DND-41 (cell line): Measurements from ENCODE around the gene SLC25A1.

Experiments
- ATAC-seq: fragments of 200-7000 bp; cut with Tn5 transposase; 3 replicates; pipeline ENCODE4 v1.9.1; 2021; ENCODE audit warnings: low read depth; ENCODE audit not compliant: insufficient read depth
- DNase-seq: peaks from one replicate; pipeline ENCODE4 v3.0.0-alpha.2; 2020
- H2AFZ ChIP-seq: 2 replicates; pipeline ENCODE4 v1.6.0; 2012; ENCODE audit warnings: low read depth, low read length
- H3K27ac ChIP-seq: 2 replicates; pipeline ENCODE4 v1.5.1; 2012; ENCODE audit warnings: low read length, inconsistent platforms
- H3K27me3 ChIP-seq: fragments of 200-600 bp; sonication (generic); 2 replicates; pipeline ENCODE4 v1.6.0; 2012; ENCODE audit warnings: low read length, mild to moderate bottlenecking, inconsistent platforms; ENCODE audit not compliant: insufficient read depth, poor library complexity
- H3K36me3 ChIP-seq: 2 replicates; pipeline ENCODE4 v1.5.1; 2012; ENCODE audit warnings: low read length, inconsistent platforms; ENCODE audit not compliant: insufficient read depth
- H3K4me1 ChIP-seq: 2 replicates; pipeline ENCODE4 v1.5.1; 2012; ENCODE audit warnings: mild to moderate bottlenecking, low read length; ENCODE audit not compliant: insufficient read depth
- H3K4me2 ChIP-seq: 2 replicates; pipeline ENCODE4 v1.6.0; 2012; ENCODE audit warnings: mild to moderate bottlenecking, moderate library complexity, low read length, inconsistent platforms; ENCODE audit not compliant: insufficient read depth
- H3K4me3 ChIP-seq, 2 experiments: fragments of 200-600 bp in 1 of 2; shearing (Covaris generic) in 1 of 2; 2 replicates each; pipeline ENCODE4 v1.5.1; 2012 to 2016; ENCODE audit warnings: inconsistent platforms in 2 of 2, low read length in 2 of 2, mild to moderate bottlenecking in 2 of 2, low read depth in 1 of 2, moderate library complexity in 1 of 2
- H3K79me2 ChIP-seq: 2 replicates; pipeline ENCODE4 v1.6.0; 2012; ENCODE audit warnings: low read length, inconsistent platforms; ENCODE audit not compliant: insufficient read depth
- H3K9ac ChIP-seq: 2 replicates; pipeline ENCODE4 v1.6.0; 2012; ENCODE audit warnings: low read depth, mild to moderate bottlenecking, inconsistent platforms, low read length, moderate library complexity
- H3K9me3 ChIP-seq: 2 replicates; pipeline ENCODE4 v1.5.1; 2012; ENCODE audit warnings: low read length, moderate library complexity, mild to moderate bottlenecking, inconsistent platforms; ENCODE audit not compliant: insufficient read depth, severe bottlenecking
- H4K20me1 ChIP-seq: 2 replicates; pipeline ENCODE4 v1.6.0; 2012; ENCODE audit warnings: low read length; ENCODE audit not compliant: insufficient read depth
- EZH2 ChIP-seq: IDR thresholded peaks from 3 replicates; pipeline ENCODE4 v1.6.1; 2012; ENCODE audit warnings: borderline replicate concordance, low read depth, mild to moderate bottlenecking, moderate library complexity, low read length, inconsistent platforms; ENCODE audit not compliant: severe bottlenecking
- TF ChIP-seq, protein P1 (sequence below): IDR thresholded peaks from 2 replicates; pipeline ENCODE4 v1.5.1; 2012; ENCODE audit warnings: borderline replicate concordance, low read length, moderate library complexity, mild to moderate bottlenecking; ENCODE audit not compliant: poor library complexity, severe bottlenecking; ENCODE audit errors: extremely low read depth

The SLC25A1 gene

DNA sequence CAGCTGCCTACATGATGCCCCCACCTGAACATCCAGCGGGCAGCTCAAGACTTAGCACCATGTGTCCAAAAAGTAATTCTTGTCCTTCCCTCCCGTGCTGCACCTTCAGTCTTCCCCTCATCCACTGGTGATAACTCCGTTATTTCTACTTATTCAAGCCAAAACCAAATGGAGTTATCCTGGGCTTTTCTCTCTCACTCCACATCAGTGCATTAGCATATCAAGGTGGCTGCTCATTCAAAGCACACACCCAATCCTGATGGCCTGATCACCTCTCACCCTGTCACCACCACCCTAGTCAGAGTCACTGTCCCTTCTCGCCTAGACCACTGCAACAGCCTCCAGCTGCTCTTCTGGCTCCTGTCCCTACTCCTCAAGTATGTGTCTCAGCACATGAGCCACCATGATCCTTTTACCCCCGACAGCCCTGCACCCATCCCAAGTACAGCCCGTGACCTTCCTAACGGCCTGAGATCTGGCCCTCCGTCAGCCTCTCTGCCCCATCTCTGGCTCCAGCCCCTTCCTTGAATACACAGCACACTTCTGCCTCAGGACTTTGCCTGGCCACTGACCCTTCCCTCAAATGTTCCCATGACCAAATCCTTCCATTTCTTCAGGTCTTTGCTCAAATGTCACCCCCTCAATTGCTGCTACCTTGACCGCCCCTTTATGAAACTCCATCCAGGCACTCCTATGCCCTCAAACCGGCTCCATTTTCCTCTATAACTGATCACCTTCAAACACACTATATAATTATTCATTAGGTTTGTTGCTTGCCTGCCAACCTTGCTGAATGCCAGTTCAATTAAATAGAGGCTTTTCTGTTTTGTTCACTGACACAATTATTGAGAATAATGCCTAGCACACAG lies 19.7 kb upstream of the SLC25A1 start:
- Histone ChIP-seq H3K36me3 (no peaks in the 10 kb centered on the region), H3K27ac (no peak overlapping the region), H3K79me2 (no peaks in the 10 kb centered on the region), H3K9me3 (no peaks in the 10 kb centered on the region), H3K4me2 (no peak overlapping the region), H3K9ac (no peak overlapping the region), H3K4me1 (no peaks in the 10 kb centered on the region), H3K4me3 (no peak overlapping the region), H4K20me1 (no peaks in the 10 kb centered on the region), H3K27me3 (no peaks in the 10 kb centered on the region), H2AFZ (no peak overlapping the region)
- TF ChIP-seq, protein P1, sequence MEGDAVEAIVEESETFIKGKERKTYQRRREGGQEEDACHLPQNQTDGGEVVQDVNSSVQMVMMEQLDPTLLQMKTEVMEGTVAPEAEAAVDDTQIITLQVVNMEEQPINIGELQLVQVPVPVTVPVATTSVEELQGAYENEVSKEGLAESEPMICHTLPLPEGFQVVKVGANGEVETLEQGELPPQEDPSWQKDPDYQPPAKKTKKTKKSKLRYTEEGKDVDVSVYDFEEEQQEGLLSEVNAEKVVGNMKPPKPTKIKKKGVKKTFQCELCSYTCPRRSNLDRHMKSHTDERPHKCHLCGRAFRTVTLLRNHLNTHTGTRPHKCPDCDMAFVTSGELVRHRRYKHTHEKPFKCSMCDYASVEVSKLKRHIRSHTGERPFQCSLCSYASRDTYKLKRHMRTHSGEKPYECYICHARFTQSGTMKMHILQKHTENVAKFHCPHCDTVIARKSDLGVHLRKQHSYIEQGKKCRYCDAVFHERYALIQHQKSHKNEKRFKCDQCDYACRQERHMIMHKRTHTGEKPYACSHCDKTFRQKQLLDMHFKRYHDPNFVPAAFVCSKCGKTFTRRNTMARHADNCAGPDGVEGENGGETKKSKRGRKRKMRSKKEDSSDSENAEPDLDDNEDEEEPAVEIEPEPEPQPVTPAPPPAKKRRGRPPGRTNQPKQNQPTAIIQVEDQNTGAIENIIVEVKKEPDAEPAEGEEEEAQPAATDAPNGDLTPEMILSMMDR = no peak
- TF ChIP-seq EZH2 = no peak
- no peak for ATAC-seq
- no peak for DNase-seq

DNA sequence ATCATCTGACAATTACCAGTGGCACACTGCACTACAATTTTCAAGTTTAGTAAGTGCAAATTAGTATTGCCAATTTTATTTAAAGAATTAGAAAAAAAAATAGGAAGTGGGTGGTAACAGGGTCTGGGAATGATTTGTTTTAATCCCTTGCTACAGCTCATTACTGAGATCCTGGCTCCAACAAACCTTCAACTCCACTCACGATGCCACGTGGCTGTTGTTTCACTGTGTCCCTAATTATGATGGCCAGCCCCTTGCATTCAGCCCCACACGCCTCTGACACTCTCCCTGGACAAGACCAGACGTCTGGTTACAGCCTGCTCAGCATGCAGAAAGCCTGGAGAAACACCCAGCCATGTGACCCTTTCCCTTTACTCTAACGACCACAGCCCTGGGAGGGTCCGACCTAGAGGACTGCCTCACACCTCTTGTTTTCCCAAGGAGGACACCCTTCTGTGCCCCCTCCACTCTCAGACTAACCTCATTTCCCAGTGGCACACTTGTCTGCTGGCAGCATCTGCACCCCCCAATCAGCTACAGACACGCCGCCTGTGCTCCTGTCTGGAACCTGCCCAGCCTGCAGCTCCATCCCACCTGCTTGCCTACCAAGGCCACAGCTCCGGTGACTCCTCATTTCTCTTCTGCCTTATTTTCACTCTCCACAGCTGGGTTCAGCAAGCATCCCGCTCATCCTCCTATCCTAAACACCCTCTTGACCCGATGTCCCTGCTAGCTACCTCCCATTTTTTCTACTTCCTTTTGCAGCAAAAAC lies 18.5 kb upstream of the SLC25A1 start:
- DNase-seq (no peak), ATAC-seq (no peak)
- Histone ChIP-seq H4K20me1 (no peaks in the 10 kb centered on the region), H3K9me3 (no peaks in the 10 kb centered on the region), H3K27ac (no peak overlapping the region), H3K4me2 (no peak overlapping the region), H3K79me2 (no peaks in the 10 kb centered on the region), H2AFZ (no peak overlapping the region), H3K36me3 (no peaks in the 10 kb centered on the region), H3K4me1 (no peaks in the 10 kb centered on the region), H3K9ac (no peak overlapping the region), H3K4me3 (no peak overlapping the region), H3K27me3 (no peaks in the 10 kb centered on the region)
- TF ChIP-seq, protein P1 = no peak
- no peak for TF ChIP-seq EZH2

DNA sequence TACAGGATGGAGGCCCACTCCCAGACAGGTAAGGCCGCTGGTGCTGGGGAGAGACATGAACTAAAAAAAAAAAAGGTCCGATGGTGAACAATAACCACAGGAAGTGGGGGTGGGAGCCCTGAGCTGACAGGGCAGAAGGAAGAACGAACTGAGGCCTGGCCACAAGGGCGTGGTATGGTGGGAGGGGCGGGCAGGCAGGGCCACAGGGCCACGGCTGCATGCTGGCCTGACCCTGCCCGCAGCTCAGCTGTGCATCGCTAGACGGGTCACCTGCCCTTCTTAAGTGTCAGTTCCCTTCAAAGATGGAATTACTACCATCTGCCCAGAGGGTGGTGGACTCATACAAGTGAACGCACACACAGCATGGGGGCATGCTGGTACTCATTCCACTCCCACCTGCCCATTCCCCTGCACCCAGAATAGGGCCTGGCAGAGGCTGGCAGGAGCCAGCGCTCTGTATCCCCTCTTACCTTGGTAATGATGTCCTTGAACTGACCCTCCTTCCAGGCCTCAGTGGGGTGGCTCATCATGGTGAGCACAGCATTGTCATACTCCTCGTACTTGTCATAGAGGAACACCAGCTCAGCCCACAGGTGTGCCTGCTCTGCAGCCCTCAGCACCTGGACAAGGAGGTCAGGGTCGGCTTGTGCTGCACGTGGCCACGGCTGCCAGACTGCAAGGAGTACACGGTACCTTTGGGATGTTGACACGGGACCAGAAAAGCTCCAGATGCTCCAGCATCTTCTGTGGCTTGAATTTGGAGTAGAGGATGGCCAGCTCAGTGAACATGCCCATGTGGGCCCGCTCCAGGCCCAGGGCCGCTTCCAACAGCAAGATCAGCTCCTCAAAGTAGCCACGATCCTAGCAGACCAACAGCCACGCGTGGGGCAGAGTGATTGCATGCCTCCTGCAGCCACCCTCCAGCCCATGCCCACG lies 17.5 kb upstream of the SLC25A1 start:
- Histone ChIP-seq H3K4me2 (no peak overlapping the region), H4K20me1 (no peaks in the 10 kb centered on the region), H3K9me3 (no peaks in the 10 kb centered on the region), H3K27me3 (no peaks in the 10 kb centered on the region), H3K4me3 (no peak overlapping the region), H3K9ac (no peak overlapping the region), H3K79me2 (no peaks in the 10 kb centered on the region), H3K36me3 (no peaks in the 10 kb centered on the region), H3K27ac (no peak overlapping the region), H2AFZ (no peak overlapping the region), H3K4me1 (no peaks in the 10 kb centered on the region)
- DNase-seq (no peak), ATAC-seq (no peak)
- TF ChIP-seq, protein P1 = no peak
